H1 (cell line): Measurements from ENCODE around the gene UXT. TPM values are rescaled to one million over a fixed set of nuclear protein-coding genes. Genes with fewer than 3 reads are reported as not detected.

Experiments
- CTCF ChIA-PET: fragments of 300-600 bp; sonication (Branson Sonifier 250); formaldehyde crosslinking; loops from one replicate; lab custom pipeline; 2021; ENCODE audit not compliant: partially characterized antibody; lab: Charles Lee
- POLR2A ChIA-PET: fragments of 300-600 bp; sonication (Branson Sonifier 250); formaldehyde crosslinking; loops from one replicate; lab custom pipeline; 2021; ENCODE audit warnings: inconsistent platforms; ENCODE audit not compliant: partially characterized antibody; lab: Charles Lee
- DNase-seq, 2 experiments: peaks; one replicate each; pipeline versions ENCODE4 v3.0.0 to v3.0.0-alpha.2; 2010 to 2022; ENCODE audit warnings: low spot score in 2 of 2, low read depth in 1 of 2, mixed read lengths in 1 of 2
- FAIRE-seq: peaks from 2 replicates; lab custom pipeline; 2011; peaks lifted over from hg19 to GRCh38; lab: Jason Lieb, UNC
- H2AFZ ChIP-seq: 2 replicates; pipeline ENCODE4 v1.8.1; 2012; ENCODE audit warnings: low read length, inconsistent platforms
- H2AK5ac ChIP-seq: 2 replicates; pipeline ENCODE4 v1.6.1; 2013; ENCODE audit warnings: low read depth, low read length
- H2BK120ac ChIP-seq: replicated peaks from 2 replicates; pipeline ENCODE3; 2013; ENCODE audit warnings: low read depth, low read length, inconsistent platforms
- H2BK12ac ChIP-seq: 2 replicates; pipeline ENCODE4 v1.6.1; 2013; ENCODE audit warnings: low read depth, low read length
- H2BK15ac ChIP-seq: 2 replicates; pipeline ENCODE4 v1.6.1; 2013; ENCODE audit warnings: low read length
- H2BK20ac ChIP-seq: 2 replicates; pipeline ENCODE4 v1.6.1; 2013; ENCODE audit warnings: low read length
- H2BK5ac ChIP-seq: 2 replicates; pipeline ENCODE4 v1.6.1; 2013; ENCODE audit warnings: low read depth, low read length
- H3K14ac ChIP-seq: 2 replicates; pipeline ENCODE4 v1.6.1; 2013; ENCODE audit warnings: inconsistent platforms; ENCODE audit not compliant: insufficient read length
- H3K18ac ChIP-seq: 2 replicates; pipeline ENCODE4 v1.6.1; 2013; ENCODE audit warnings: low read length; ENCODE audit errors: extremely low read depth
- H3K23ac ChIP-seq: 2 replicates; pipeline ENCODE4 v1.6.1; 2013; ENCODE audit warnings: inconsistent platforms; ENCODE audit not compliant: insufficient read length
- H3K23me2 ChIP-seq: 2 replicates; pipeline ENCODE4 v1.6.1; 2013; ENCODE audit warnings: low read depth, low read length
- H3K27ac ChIP-seq: 2 replicates; pipeline ENCODE4 v1.6.1; 2011; ENCODE audit warnings: low read depth, low read length, inconsistent platforms
- H3K27me3 ChIP-seq, 4 experiments: replicated peaks in 1 of 4; 1 replicate in 1 of 4; 2 replicates in 3 of 4; pipeline versions ENCODE4 v1.6.1 to v1.8.1; 2011 to 2013; ENCODE audit warnings: low read length in 3 of 4, mild to moderate bottlenecking in 3 of 4, inconsistent platforms in 2 of 4, mixed read lengths in 2 of 4, moderate library complexity in 1 of 4; ENCODE audit not compliant: control insufficient read depth in 3 of 4, insufficient read depth in 3 of 4; ENCODE audit errors: extremely low read depth in 1 of 4
- H3K36me3 ChIP-seq, 4 experiments: 2 replicates each; pipeline versions ENCODE4 v1.6.1 to v1.8.1; 2011 to 2013; ENCODE audit warnings: mild to moderate bottlenecking in 4 of 4, low read length in 3 of 4, moderate library complexity in 2 of 4, control low read depth in 1 of 4, inconsistent platforms in 1 of 4; ENCODE audit not compliant: insufficient read depth in 4 of 4, control insufficient read depth in 2 of 4
- H3K4ac ChIP-seq: replicated peaks from 2 replicates; pipeline ENCODE3; 2013; ENCODE audit warnings: low read length, low read depth, mixed read lengths, inconsistent platforms; ENCODE audit not compliant: insufficient read length
- H3K4me1 ChIP-seq, 4 experiments: replicated peaks in 1 of 4; 1 replicate in 1 of 4; 2 replicates in 3 of 4; pipeline versions ENCODE4 v1.6.1 to v1.8.1; 2011 to 2013; ENCODE audit warnings: low read length in 3 of 4, inconsistent platforms in 2 of 4, mixed read lengths in 1 of 4; ENCODE audit not compliant: insufficient read depth in 4 of 4, control insufficient read depth in 3 of 4
- H3K4me2 ChIP-seq, 2 experiments: 2 replicates each; pipeline versions ENCODE4 v1.6.1 to v1.8.1; 2011 to 2013; ENCODE audit warnings: low read depth in 2 of 2, low read length in 2 of 2, control low read depth in 1 of 2, inconsistent platforms in 1 of 2, mild to moderate bottlenecking in 1 of 2; ENCODE audit not compliant: insufficient read depth in 1 of 2
- H3K4me3 ChIP-seq, 4 experiments: fragments of 200-600, 300-600 bp in 1 of 4; sonication (generic), shearing (Covaris generic), sonication (Bioruptor Twin) in 1 of 4; 2 replicates each; pipeline versions ENCODE4 v1.5.1 to v1.8.1; 2011 to 2016; ENCODE audit warnings: low read length in 4 of 4, low read depth in 3 of 4, control low read depth in 2 of 4, inconsistent platforms in 2 of 4, mild to moderate bottlenecking in 2 of 4, mixed read lengths in 1 of 4, moderate library complexity in 1 of 4; ENCODE audit not compliant: insufficient read depth in 2 of 4; ENCODE audit errors: extremely low read depth in 1 of 4
- H3K56ac ChIP-seq: replicated peaks from 2 replicates; pipeline ENCODE3; 2013; ENCODE audit warnings: low read depth, mild to moderate bottlenecking, mixed read lengths, low read length, inconsistent platforms; ENCODE audit not compliant: insufficient read length
- H3K79me1 ChIP-seq: 2 replicates; pipeline ENCODE4 v1.6.1; 2013; ENCODE audit warnings: low read depth, low read length, control low read depth
- H3K79me2 ChIP-seq, 2 experiments: 2 replicates each; pipeline versions ENCODE4 v1.6.1 to v1.8.1; 2012 to 2013; ENCODE audit warnings: low read length in 2 of 2, mild to moderate bottlenecking in 2 of 2, inconsistent platforms in 1 of 2; ENCODE audit not compliant: insufficient read depth in 2 of 2, control insufficient read depth in 1 of 2
- H3K9ac ChIP-seq, 4 experiments: replicated peaks in 1 of 4; 1 replicate in 1 of 4; 2 replicates in 3 of 4; pipeline versions ENCODE4 v1.6.1 to v1.8.1; 2011 to 2013; ENCODE audit warnings: low read depth in 3 of 4, low read length in 3 of 4, control low read depth in 2 of 4, mild to moderate bottlenecking in 2 of 4, moderate library complexity in 2 of 4, inconsistent platforms in 1 of 4; ENCODE audit errors: extremely low read depth in 1 of 4
- H3K9me3 ChIP-seq, 2 experiments: 2 replicates each; pipeline versions ENCODE4 v1.6.1 to v1.8.1; 2012 to 2013; ENCODE audit warnings: mild to moderate bottlenecking in 2 of 2, moderate library complexity in 2 of 2, control low read depth in 1 of 2, inconsistent platforms in 1 of 2, low read depth in 1 of 2, low read length in 1 of 2, mixed read lengths in 1 of 2; ENCODE audit not compliant: insufficient read depth in 2 of 2
- H4K20me1 ChIP-seq, 2 experiments: replicated peaks in 1 of 2; 2 replicates each; pipeline versions ENCODE3 to v1.8.1; 2011 to 2013; ENCODE audit warnings: inconsistent platforms in 2 of 2, low read length in 2 of 2, mild to moderate bottlenecking in 1 of 2; ENCODE audit not compliant: insufficient read depth in 2 of 2, control insufficient read depth in 1 of 2
- H4K5ac ChIP-seq: 2 replicates; pipeline ENCODE4 v1.6.1; 2013; ENCODE audit warnings: low read length, low read depth, mixed read lengths, inconsistent platforms; ENCODE audit not compliant: insufficient read length
- H4K8ac ChIP-seq: 2 replicates; pipeline ENCODE4 v1.8.0; 2013; ENCODE audit warnings: mild to moderate bottlenecking, moderate library complexity, low read length, inconsistent platforms; ENCODE audit not compliant: insufficient read depth; ENCODE audit errors: extremely low read depth
- H4K91ac ChIP-seq: replicated peaks from 2 replicates; pipeline ENCODE3; 2013; ENCODE audit warnings: low read length, mixed read lengths, inconsistent platforms; ENCODE audit not compliant: insufficient read length
- CBX5 ChIP-seq: fragments of 300-800, 300-1000 bp; sonication (generic); IDR thresholded peaks from 2 replicates; pipeline ENCODE4 v1.7.1; 2016; ENCODE audit warnings: antibody characterized with exemption, low read length, low read depth
- CBX8 ChIP-seq: fragments of 300-800, 300-1000 bp; sonication (generic); IDR thresholded peaks from 2 replicates; pipeline ENCODE4 v1.7.1; 2016; ENCODE audit warnings: low read depth, low read length, borderline replicate concordance
- CREB1 ChIP-seq: IDR thresholded peaks from 2 replicates; pipeline ENCODE4 v1.6.1; 2012; ENCODE audit warnings: inconsistent platforms
- EZH2 ChIP-seq: fragments of 200-600 bp; sonication (generic); IDR thresholded peaks from 2 replicates; pipeline ENCODE4 v1.7.1; 2012; ENCODE audit warnings: low read depth, mild to moderate bottlenecking, moderate library complexity, low read length, inconsistent platforms; ENCODE audit not compliant: severe bottlenecking
- GABPA ChIP-seq: IDR thresholded peaks from 2 replicates; pipeline ENCODE4 v1.6.1; 2011; ENCODE audit warnings: mild to moderate bottlenecking, low read length, moderate library complexity, borderline replicate concordance; ENCODE audit not compliant: insufficient read depth
- HDAC2 ChIP-seq, 2 experiments: fragments of 300-600 bp in 1 of 2; sonication (generic) in 1 of 2; IDR thresholded peaks; 2 replicates each; pipeline ENCODE4 v1.6.1; 2011 to 2012; ENCODE audit warnings: low read depth in 2 of 2, low read length in 2 of 2, mild to moderate bottlenecking in 2 of 2, moderate library complexity in 2 of 2, borderline replicate concordance in 1 of 2, inconsistent platforms in 1 of 2
- KDM1A ChIP-seq: fragments of 200-600, 300-600 bp; sonication (generic); IDR thresholded peaks from 2 replicates; pipeline ENCODE4 v1.7.1; 2016; ENCODE audit warnings: mild to moderate bottlenecking, low read length, borderline replicate concordance
- NRF1 ChIP-seq: IDR thresholded peaks from 2 replicates; pipeline ENCODE4 v1.6.1; 2011; ENCODE audit warnings: mild to moderate bottlenecking, low read depth, low read length, improper control_type of control experiment
- SP1 ChIP-seq: IDR thresholded peaks from 2 replicates; pipeline ENCODE4 v1.6.1; 2011; ENCODE audit warnings: low read depth, low read length
- WGBS, 2 experiments: shearing (Covaris generic) in 1 of 2; methylation state at CpG; one replicate each; pipeline versions ENCODE4 v1.1.6 to v1.1.7; 2013 to 2015; ENCODE audit warnings: low lambda C conversion rate in 2 of 2, mixed read lengths in 2 of 2, inconsistent platforms in 1 of 2, low coverage in 1 of 2, missing lambda C conversion rate in 1 of 2; ENCODE audit not compliant: insufficient replicate concordance in 2 of 2, insufficient coverage in 1 of 2, insufficient read length in 1 of 2; ENCODE audit errors: extremely low coverage in 1 of 2, missing lambda C conversion rate in 1 of 2; 5-methylcytosine and 5-hydroxymethylcytosine counted together
- polyA plus RNA-seq, 7 experiments: library from polyadenylated mRNA; depleted of rRNA in 3 of 7; stranded (reverse) in 5 of 7; unstranded in 2 of 7; fragments of >200 nt in 5 of 7; fragments of 200-250 nt in 2 of 7; gene quantifications; 1 replicate in 5 of 7; 2 replicates in 1 of 7; 4 replicates in 1 of 7; pipeline versions ENCODE4 v1.2.1 to v1.2.3, GENCODE V29; 2011 to 2013; ENCODE audit warnings: missing spikeins in 2 of 7, mixed read lengths in 2 of 7
- total RNA-seq: library from RNA; stranded (reverse); fragmentation: NEBNext Ultra II Directional; extraction: Animal tissue kit (Norgen Biotek cat#: 25700); gene quantifications from 2 replicates; pipeline ENCODE4 v1.2.1, GENCODE V29; 2021
- TF ChIP-seq, protein P1 (sequence below): IDR thresholded peaks from 2 replicates; pipeline ENCODE4 v1.6.1; 2012; ENCODE audit warnings: inconsistent platforms

The UXT gene
- total and polyA plus RNA-seq, 2 of the 8 experiments (the other 6 are each of a cell fraction or from before 2014, with no cell fraction given), result 69.4 to 116 TPM

- Histone ChIP-seq H4K5ac (no peak overlapping the region), H3K4me3 (peak overlapping the region; percentile 66 to 92 (median 76); a peak in 4 of 8 replicates), H3K9me3 (no peaks in the 10 kb centered on the region), H3K79me1 (no peaks in the 10 kb centered on the region; the same call in 1 of the 2 replicates), H3K4me1 (peaks cover 0 to 6% (median 1%) of the 10 kb centered on the region in 4 experiments; a peak in 3 of 7 replicates), H2AFZ (no peak overlapping the region), H3K4ac (no peak overlapping the region), H2BK20ac (no peak overlapping the region), H3K23me2 (no peaks in the 10 kb centered on the region; the same call in 1 of the 2 replicates), H4K20me1 (peaks cover 0 to 6% of the 10 kb centered on the region in 2 experiments), H3K18ac (no peak overlapping the region), H2AK5ac (no peak overlapping the region), H3K27me3 (no peaks in the 10 kb centered on the region), H3K23ac (no peak overlapping the region), H3K56ac (no peak overlapping the region)
- CTCF ChIA-PET, result interaction anchor here (0.6 to 0.8 kb wide), 2 partner anchors 21 to 152 kb away, joined by 3 read pairs; no protein-coding TSS in a partner anchor
- no peak for FAIRE-seq
- TF ChIP-seq CBX8 (no peak), HDAC2 (IDR thresholded peaks at IDR 0.05; ENCODE audit: borderline replicate concordance in 1 of 2, low read depth in 2 of 2, low read length in 2 of 2) (no peak), SP1 (no peak), NRF1 (no peak), KDM1A (no peak), CBX5 (no peak), EZH2 (no peak), CREB1 (no peak), GABPA (no peak)
- TF ChIP-seq, protein P1, sequence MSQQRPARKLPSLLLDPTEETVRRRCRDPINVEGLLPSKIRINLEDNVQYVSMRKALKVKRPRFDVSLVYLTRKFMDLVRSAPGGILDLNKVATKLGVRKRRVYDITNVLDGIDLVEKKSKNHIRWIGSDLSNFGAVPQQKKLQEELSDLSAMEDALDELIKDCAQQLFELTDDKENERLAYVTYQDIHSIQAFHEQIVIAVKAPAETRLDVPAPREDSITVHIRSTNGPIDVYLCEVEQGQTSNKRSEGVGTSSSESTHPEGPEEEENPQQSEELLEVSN, result no peak
- TF ChIP-seq, all 59 proteins: peak for 0
- Histone ChIP-seq H3K9ac (peak overlapping the region in 1 of 4 experiments; percentile 12; a peak in 2 of 7 replicates), H3K27ac (no peak overlapping the region), H4K8ac (no peak overlapping the region), H2BK12ac (no peak overlapping the region), H2BK15ac (no peak overlapping the region), H4K91ac (no peak overlapping the region), H2BK120ac (no peak overlapping the region), H2BK5ac (no peak overlapping the region), H3K79me2 (peaks cover 4 to 19% of the 10 kb centered on the region in 2 experiments; a peak in 3 of 4 replicates), H3K4me2 (peak overlapping the region; percentile 67 to 82), H3K14ac (no peak overlapping the region), H3K36me3 (peaks cover 0 to 3% (median 1%) of the 10 kb centered on the region in 4 experiments; a peak in 1 of 8 replicates)
- POLR2A ChIA-PET, result interaction anchor here (0.6 to 1.1 kb wide), 3 partner anchors 8 to 546 kb away, joined by 3 read pairs; no protein-coding TSS in a partner anchor
- WGBS, 2 experiments, result 91% methylated on average over 4 of the region's 8 CpGs; no CpG with 5 or more reads in 1 of the 2 experiments
- DNase-seq, result no peak
These were observed 9.7 kb downstream of the UXT start for GRCh38 chrX:47649271-47649670.
